ENCODE data around the gene FOXO6. TPM values are rescaled to one million over a fixed set of nuclear protein-coding genes. Genes with fewer than 3 reads are reported as not detected.

The FOXO6 gene
- total and polyA plus RNA-seq, 9 of the 15 experiments (the other 6 are each of a cell fraction or from before 2014, with no cell fraction given), result 0.04 to 0.31 (median 0.12) TPM; not detected in 5

DNA sequence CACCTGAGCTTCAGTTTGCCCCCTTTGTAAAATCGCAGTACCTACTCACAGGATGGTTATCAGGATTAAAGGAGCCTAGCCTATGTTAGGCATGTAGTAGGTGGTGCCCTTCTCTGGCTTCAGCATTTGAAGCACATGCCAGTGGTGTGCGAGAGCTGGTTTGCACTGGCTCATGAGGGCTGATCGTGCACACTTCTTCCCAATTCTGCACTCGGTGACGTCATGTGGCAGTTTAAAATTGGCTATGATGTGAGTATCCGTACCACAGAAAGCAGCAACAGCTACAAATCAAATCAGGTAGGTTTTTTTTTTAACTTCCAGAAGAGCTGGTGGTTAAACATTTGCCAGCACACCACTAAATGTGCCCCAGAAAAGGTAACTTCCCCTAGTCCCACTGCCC, 13.5 kb downstream of the FOXO6 start (continued):
- TF ChIP-seq ZBTB8A (IDR thresholded peaks at IDR 0.05; ENCODE audit: partially characterized antibody), result no peak
- TF ChIP-seq, protein P1, sequence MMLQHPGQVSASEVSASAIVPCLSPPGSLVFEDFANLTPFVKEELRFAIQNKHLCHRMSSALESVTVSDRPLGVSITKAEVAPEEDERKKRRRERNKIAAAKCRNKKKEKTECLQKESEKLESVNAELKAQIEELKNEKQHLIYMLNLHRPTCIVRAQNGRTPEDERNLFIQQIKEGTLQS (IDR thresholded peaks at IDR 0.05), result peak; percentile 58
- TF ChIP-seq, protein P1 (CRISPR knock-in tag; conservative IDR thresholded peaks at IDR 0.05), result no peak
- no peak for TF ChIP-seq BHLHE40 (IDR thresholded peaks at IDR 0.05; ENCODE audit: low read length)
- TF ChIP-seq HMGN3 (IDR thresholded peaks at IDR 0.05; ENCODE audit: borderline replicate concordance, extremely low read depth, insufficient read length, low read depth, low read length), result no peak
- peak; percentile 31; the same call in 1 of the 2 replicates for TF ChIP-seq CREM (IDR thresholded peaks at IDR 0.05; ENCODE audit: low read depth)

DNA sequence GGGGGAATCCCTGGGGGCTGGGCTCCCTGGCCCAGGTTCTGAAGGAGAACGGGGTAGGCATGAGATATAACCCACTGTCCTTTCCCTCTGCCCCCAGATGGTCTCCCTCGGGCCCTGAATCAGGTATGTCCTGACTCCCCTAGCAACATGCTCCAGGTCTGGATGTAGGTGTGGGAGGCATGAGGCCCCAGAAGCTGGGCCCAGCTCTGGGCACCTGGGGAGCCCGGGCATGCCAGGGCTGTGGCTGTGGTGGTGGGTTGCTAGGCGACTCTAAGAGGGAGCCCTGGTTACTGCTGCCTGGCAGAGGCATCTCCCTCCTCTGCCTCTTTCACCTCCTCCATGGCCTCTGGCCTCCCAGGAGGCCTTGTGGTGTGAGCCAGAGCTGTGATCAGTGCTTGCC, 16.2 kb downstream of the FOXO6 start:
- peaks cover 3 to 10% of the 10 kb centered on the region in 2 experiments; a peak in 2 of 5 replicates for H3K4me1 ChIP-seq (replicated peaks in 1 of 2; ENCODE audit: control insufficient read depth in 2 of 2, insufficient read depth in 2 of 2, low read length in 2 of 2)
- 0 out of 4 replicates have a peak overlapping the region, but pooled peaks of 1 of the 2 experiments have one; percentile 32 for H3K9ac ChIP-seq (ENCODE audit: insufficient read depth in 1 of 2, low read depth in 2 of 2, low read length in 2 of 2)
- H3K9me1 ChIP-seq (ENCODE audit: control insufficient read depth, insufficient read depth, low read length), result no peaks in the 10 kb centered on the region
- ChIA-PET CTCF (ENCODE audit: low intra/inter-chr PET ratio) (no interaction called here), POLR2A (interaction anchor here (1.0 kb wide), 1 partner anchor 15 kb away, joined by 3 read pairs; no protein-coding TSS in a partner anchor)
- ATAC-seq (no peak), DNase-seq (ENCODE audit: extremely low read depth in 1 of 4, low spot score in 3 of 4) (no peak), FAIRE-seq (no peak)
- no TSS peak for BruUV-seq (replicated peaks)
- H4K20me1 ChIP-seq (replicated peaks; ENCODE audit: control insufficient read depth, insufficient read depth, low read length), result peaks cover 17% of the 10 kb centered on the region; the same call in 1 of the 2 replicates
- H3K27ac ChIP-seq (ENCODE audit: extremely low read depth, low read depth, low read length), result no peak overlapping the region
- H3K9me3 ChIP-seq (replicated peaks; ENCODE audit: control insufficient read depth, insufficient read depth, low read depth, low read length), result no peaks in the 10 kb centered on the region
- H3K4me3 ChIP-seq, result no peak overlapping the region
- WGBS (ENCODE audit: insufficient coverage, low coverage, missing lambda C conversion rate), result 0% methylated on average over 4 of the region's 4 CpGs
- in situ Hi-C loops (cut with MboI), result no loop called here
- H3K27me3 ChIP-seq (ENCODE audit: control insufficient read depth in 2 of 2, insufficient read depth in 2 of 2, low read length in 2 of 2), result peaks cover 7 to 54% of the 10 kb centered on the region in 2 experiments
- no peaks in the 10 kb centered on the region for H3K36me3 ChIP-seq (ENCODE audit: control insufficient read depth, insufficient read depth, low read length)
- TF ChIP-seq, protein P2, sequence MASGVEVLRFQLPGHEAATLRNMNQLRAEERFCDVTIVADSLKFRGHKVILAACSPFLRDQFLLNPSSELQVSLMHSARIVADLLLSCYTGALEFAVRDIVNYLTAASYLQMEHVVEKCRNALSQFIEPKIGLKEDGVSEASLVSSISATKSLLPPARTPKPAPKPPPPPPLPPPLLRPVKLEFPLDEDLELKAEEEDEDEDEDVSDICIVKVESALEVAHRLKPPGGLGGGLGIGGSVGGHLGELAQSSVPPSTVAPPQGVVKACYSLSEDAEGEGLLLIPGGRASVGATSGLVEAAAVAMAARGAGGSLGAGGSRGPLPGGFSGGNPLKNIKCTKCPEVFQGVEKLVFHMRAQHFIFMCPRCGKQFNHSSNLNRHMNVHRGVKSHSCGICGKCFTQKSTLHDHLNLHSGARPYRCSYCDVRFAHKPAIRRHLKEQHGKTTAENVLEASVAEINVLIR (CRISPR knock-in tag; IDR thresholded peaks at IDR 0.05), result no peak
- TF ChIP-seq, protein P3, sequence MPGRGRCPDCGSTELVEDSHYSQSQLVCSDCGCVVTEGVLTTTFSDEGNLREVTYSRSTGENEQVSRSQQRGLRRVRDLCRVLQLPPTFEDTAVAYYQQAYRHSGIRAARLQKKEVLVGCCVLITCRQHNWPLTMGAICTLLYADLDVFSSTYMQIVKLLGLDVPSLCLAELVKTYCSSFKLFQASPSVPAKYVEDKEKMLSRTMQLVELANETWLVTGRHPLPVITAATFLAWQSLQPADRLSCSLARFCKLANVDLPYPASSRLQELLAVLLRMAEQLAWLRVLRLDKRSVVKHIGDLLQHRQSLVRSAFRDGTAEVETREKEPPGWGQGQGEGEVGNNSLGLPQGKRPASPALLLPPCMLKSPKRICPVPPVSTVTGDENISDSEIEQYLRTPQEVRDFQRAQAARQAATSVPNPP (IDR thresholded peaks at IDR 0.05; ENCODE audit: borderline replicate concordance, insufficient read depth, insufficient read length), result no peak
- TF ChIP-seq MXI1 (IDR thresholded peaks at IDR 0.05; ENCODE audit: low read depth, low read length), result no peak
- intact Hi-C loops (cut with micrococcal nuclease), result no loop called here
- no peak overlapping the region for H3K4me2 ChIP-seq (ENCODE audit: insufficient read depth, low read length)
- H2AFZ ChIP-seq (ENCODE audit: low read depth, low read length), result no peak overlapping the region
- H3K79me2 ChIP-seq (ENCODE audit: control insufficient read depth, insufficient read depth, low read length), result no peaks in the 10 kb centered on the region

Data from K562 (cell line).